Heart left ventricle (tissue), 13 donors: ENCODE data around the gene PCAT7.
"Not testable (repeated sequence)": the region's sequence is repeated elsewhere in the genome, so short reads cannot be mapped to it uniquely, and the experiment has no call there.

Experiments
- CTCF ChIP-seq, 12 donors: fragments of 200-600 bp; sonication (generic) in 4 of 12; IDR thresholded peaks; one replicate each; pipeline versions ENCODE4 v1.5.0 to v1.8.0; 2018 to 2022; ENCODE audit warnings: antibody characterized with exemption in 12 of 12, mild to moderate bottlenecking in 5 of 12
- POLR2A ChIP-seq, 2 donors: fragments of 450-650 bp; IDR thresholded peaks; one replicate each; pipeline ENCODE4 v1.6.1; 2017; ENCODE audit warnings: antibody characterized with exemption in 2 of 2, mild to moderate bottlenecking in 2 of 2, moderate library complexity in 2 of 2
- donor health status: ischemic (EF 13 %, LVEDD 7.1; RV severe dilation, severe dysfunction).
- donor health status: DM: no; HTN: yes; CAD: no.
- donor health status: DM: no; HTN: no; CAD: no.
- donor health status: ischemic (EF 25% LVEDD 6.9; RV normal size, moderate dysfunction).
- donor health status: ischemic (EF 25% LVEDD 5.7; RV mildly dilated, moderate dysfunction).
- donor health status: ischemic (EF 35%, LVEDD 5.7; RV mildly dilated, moderate dysfunction).
- donor health status: nonischemic (EF 11% LVEDD 7.7; RV severe dilation, severe dysfunction).
- donor health status: DM: yes; HTN: yes; CAD: no.
- donor health status: PGD.
- donor health status: ischemic (EF 29% LVEDD 5.4; RV normal size, mild dysfunction).
- donor health status: nonischemic (EF 23%, LVEDD 6.1; RV moderate dilation, normal function).

DNA sequence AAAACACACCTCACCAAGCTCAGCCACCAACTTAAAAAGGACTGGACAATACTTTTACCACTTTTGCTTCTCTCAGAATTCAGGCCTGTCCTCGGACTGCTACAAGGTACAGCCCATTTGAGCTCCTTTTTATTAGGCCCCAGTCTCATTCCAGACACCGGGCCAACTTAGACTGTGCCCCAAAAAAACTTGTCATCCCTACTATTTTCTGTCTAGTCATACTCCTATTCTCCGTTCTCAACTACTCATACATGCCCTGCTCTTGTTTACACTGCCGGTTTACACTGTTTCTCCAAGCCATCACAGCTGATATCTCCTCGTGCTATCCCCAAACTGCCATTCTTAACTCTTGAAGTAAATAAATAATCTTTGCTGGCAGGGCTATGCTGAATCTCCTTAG is 10.5 kb upstream of the PCAT7 start:
- not testable (repeated sequence) for TF ChIP-seq CTCF, POLR2A (IDR thresholded peaks at IDR 0.05)
